IPS-15b (cell line): Measurements from ENCODE around the gene ANKRD40.
A peak's percentile ranks its signal among the peaks of the same experiment; 100 is the strongest.

ENCODE experiments used
- H3K27me3 ChIP-seq: one replicate; pipeline ENCODE4 v1.6.1; 2013; ENCODE audit warnings: low read length; ENCODE audit not compliant: control insufficient read depth, insufficient read depth
- H3K36me3 ChIP-seq: one replicate; pipeline ENCODE4 v1.6.1; 2013; ENCODE audit warnings: low read length; ENCODE audit not compliant: control insufficient read depth, insufficient read depth
- H3K4me1 ChIP-seq: one replicate; pipeline ENCODE4 v1.6.1; 2013; ENCODE audit warnings: mild to moderate bottlenecking, low read length; ENCODE audit not compliant: control insufficient read depth, insufficient read depth
- H3K4me3 ChIP-seq: one replicate; pipeline ENCODE4 v1.5.1; 2013; ENCODE audit warnings: low read depth, low read length
- H3K9ac ChIP-seq: one replicate; pipeline ENCODE4 v1.6.1; 2013; ENCODE audit warnings: low read depth, mild to moderate bottlenecking, low read length
- H3K9me3 ChIP-seq: one replicate; pipeline ENCODE4 v1.6.1; 2013; ENCODE audit warnings: mild to moderate bottlenecking, low read length; ENCODE audit not compliant: control insufficient read depth, insufficient read depth

ANKRD40 gene

DNA sequence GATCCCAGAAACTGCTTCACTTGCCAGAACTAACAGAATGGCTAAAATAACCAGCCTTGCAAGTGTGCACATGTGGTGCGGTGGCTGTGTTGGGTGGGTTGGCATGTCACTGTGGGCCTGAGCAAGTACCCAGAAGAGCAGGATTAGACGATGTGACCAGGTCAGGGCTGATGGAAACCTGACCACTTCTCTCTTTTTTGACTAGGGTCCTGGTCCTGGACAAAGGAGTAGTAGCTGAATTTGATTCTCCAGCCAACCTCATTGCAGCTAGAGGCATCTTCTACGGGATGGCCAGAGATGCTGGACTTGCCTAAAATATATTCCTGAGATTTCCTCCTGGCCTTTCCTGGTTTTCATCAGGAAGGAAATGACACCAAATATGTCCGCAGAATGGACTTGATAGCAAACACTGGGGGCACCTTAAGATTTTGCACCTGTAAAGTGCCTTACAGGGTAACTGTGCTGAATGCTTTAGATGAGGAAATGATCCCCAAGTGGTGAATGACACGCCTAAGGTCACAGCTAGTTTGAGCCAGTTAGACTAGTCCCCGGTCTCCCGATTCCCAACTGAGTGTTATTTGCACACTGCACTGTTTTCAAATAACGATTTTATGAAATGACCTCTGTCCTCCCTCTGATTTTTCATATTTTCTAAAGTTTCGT, 16.7 kb downstream of the ANKRD40 start:
- Histone ChIP-seq H3K27me3 (no peaks in the 10 kb centered on the region), H3K4me1 (peaks cover 14% of the 10 kb centered on the region), H3K4me3 (no peak overlapping the region), H3K9me3 (no peaks in the 10 kb centered on the region), H3K9ac (peak overlapping the region; percentile 29), H3K36me3 (peaks cover 8% of the 10 kb centered on the region)

DNA sequence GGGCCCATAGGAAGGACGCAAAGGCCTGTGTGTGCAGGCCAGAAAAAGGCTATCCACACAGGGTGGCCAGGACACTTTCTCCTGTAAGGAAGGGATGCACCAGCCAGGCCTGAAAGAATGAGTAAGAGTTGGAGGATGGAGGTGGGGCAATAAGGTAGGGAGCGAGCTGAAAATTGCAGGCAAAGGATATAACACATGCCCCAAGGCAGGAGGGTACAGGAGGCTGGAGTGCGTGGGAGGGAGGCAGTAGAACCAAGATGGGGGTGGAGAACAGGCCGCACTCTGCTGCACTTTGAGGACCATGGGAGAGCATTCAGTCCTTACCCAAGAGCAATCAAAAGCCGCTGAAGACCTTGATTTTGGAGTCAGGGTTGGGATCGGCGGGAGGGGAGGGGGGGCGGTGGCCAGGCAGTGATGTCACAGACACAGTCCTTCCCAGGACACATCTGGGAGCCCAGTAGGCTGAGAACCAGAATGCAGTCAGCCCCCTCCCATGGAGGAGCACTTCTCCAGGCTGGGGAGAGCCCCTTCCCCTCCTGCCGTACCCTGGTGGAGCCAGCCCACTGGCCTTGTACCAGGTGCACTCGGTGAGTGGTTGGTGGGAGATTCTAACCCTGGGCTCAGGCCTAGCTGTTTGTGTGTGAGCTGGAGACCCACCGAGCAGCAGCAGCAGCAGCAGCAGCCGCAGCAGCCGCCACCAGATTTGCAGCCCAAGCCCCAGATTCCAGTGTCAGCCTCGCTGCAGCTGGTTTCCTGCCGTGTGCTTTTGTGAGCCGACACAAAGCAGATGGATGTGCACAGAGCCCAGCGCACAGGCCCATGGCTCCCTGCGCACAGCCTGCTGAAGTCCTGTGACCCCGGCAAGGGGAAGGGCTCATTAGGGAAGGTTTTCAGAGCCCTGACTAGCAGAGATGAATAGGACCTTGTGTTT, 17.5 kb downstream of the ANKRD40 start:
- H3K9me3 ChIP-seq = no peaks in the 10 kb centered on the region
- H3K4me3 ChIP-seq = no peak overlapping the region
- peak overlapping the region; percentile 29 for H3K9ac ChIP-seq

DNA sequence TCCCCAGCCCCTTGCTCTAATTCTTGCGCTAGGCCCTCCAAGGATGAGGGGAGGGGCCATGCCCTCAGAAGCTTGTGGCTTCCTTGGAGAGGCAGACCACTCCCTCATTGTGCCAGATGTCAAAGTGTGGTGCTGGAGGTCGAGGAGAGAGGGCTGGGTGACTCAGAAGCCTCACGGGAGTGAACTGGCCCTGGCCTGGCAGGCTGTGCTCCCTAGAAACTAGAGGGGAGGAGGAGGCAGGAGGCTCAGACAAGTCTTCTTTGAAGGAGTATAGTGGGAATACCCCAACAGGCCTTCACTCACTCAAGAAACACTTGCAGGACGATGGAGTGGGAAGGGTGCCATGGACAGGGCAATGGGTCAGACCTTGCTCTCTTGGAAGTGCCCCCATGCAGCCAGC, 18.5 kb downstream of the ANKRD40 start:
- H3K9me3 ChIP-seq = no peaks in the 10 kb centered on the region
- H3K4me1 ChIP-seq = peaks cover 14% of the 10 kb centered on the region
- H3K36me3 ChIP-seq = no peaks in the 10 kb centered on the region
- H3K27me3 ChIP-seq = no peaks in the 10 kb centered on the region
- no peak overlapping the region for H3K4me3 ChIP-seq
- H3K9ac ChIP-seq = no peak overlapping the region

More for the DNA sequence above, 17.5 kb downstream of the ANKRD40 start:
- Histone ChIP-seq H3K4me1 (peaks cover 14% of the 10 kb centered on the region), H3K27me3 (no peaks in the 10 kb centered on the region), H3K36me3 (peaks cover under 1% of the 10 kb centered on the region)

DNA sequence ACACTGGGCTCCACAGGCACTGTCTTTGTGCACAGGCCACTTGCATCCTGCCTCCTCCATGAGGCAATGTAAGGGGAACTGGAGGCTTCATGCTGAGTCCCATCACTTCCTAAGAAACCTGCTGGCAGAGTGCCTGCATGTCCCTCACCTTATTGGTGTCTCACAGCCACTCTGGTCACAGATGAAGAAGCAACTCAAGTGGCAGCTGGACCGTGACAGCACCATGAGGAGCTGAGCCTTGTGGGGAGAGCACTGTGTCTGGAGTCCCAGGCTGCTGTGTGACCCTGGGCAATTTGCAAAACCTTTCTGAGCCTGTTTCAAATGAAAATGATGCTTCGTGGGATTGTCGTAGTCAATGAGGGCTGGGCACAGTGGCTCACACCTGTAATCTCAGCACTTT, 19.5 kb downstream of the ANKRD40 start:
- no peaks in the 10 kb centered on the region for H3K36me3 ChIP-seq
- H3K4me3 ChIP-seq = no peak overlapping the region
- no peaks in the 10 kb centered on the region for H3K9me3 ChIP-seq
- H3K27me3 ChIP-seq = no peaks in the 10 kb centered on the region
- H3K9ac ChIP-seq = no peak overlapping the region
- H3K4me1 ChIP-seq = peaks cover 14% of the 10 kb centered on the region

DNA sequence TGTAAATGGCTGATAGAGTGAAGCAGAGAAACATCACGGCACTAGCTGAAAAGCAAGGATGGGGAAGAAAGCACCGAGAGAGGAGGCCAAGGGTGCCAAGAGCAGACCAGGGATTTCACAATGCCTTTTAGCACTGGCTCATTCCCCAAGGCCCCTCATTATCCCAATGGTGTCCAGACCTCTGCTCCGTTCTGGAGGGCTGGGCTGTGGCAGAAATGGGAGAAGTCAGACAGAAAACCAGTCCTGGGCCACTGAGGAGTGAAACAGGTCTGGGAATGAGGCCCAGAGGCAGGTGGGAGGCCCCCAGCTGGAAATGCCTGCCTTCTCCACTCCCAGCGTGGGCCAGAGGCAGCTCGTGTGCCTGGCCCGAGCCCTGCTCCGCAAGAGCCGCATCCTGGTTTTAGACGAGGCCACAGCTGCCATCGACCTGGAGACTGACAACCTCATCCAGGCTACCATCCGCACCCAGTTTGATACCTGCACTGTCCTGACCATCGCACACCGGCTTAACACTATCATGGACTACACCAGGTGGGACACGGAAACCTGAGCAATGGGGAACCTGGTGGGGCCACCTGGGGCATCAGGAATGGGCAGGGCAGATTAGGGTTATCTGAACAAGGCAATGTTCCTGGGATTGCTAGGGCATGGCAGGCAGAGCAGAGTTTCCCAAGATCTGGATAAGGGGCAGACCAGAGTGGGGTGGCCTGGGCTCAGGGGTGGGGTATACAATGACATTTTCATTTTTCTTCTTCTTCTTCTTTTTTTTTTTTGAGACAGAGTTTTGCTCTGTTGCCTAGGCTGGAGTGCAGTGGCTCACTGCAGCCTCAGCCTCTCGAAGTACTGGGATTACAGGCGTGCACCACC, 20.3 kb downstream of the ANKRD40 start:
- Histone ChIP-seq H3K9ac (no peak overlapping the region), H3K4me3 (no peak overlapping the region), H3K9me3 (no peaks in the 10 kb centered on the region), H3K27me3 (no peaks in the 10 kb centered on the region), H3K36me3 (no peaks in the 10 kb centered on the region), H3K4me1 (peaks cover 14% of the 10 kb centered on the region)

DNA sequence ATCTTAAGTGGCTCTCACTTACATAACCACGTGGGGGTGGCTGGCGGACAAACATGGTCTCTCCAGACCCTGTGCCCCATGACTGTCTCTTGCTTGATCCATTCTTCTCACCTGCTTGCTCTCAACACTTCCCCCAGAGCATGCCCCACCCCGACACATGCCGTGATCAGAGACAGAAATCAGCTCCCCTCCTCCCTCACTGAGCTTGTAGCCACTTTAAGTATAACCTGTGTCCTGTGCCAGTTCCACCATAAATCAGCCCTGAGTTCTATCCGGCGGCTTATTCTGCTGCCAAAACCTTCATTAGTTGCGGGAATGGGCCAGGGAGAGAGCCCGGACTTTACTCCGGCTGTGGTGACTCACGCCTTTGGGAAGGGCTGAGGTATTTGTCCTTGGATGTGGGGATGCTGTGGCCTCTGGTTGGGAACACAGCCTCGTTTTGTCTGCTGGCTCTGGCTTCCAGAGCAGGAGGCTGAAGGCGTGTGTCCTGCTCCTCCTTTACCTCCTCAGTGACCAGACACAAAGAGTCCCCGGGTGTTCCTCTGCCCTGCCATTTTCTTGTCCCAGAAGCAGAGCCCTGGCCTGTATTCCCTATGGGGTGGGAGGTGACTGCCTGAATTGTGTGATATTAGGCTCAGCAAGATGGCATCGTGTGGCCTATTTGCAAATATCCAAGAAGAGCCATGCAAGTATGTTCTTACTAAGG, 21.1 kb downstream of the ANKRD40 start:
- Histone ChIP-seq H3K9me3 (no peaks in the 10 kb centered on the region), H3K9ac (peak overlapping the region; percentile 32), H3K36me3 (no peaks in the 10 kb centered on the region), H3K4me3 (no peak overlapping the region), H3K4me1 (peaks cover 14% of the 10 kb centered on the region), H3K27me3 (no peaks in the 10 kb centered on the region)

DNA sequence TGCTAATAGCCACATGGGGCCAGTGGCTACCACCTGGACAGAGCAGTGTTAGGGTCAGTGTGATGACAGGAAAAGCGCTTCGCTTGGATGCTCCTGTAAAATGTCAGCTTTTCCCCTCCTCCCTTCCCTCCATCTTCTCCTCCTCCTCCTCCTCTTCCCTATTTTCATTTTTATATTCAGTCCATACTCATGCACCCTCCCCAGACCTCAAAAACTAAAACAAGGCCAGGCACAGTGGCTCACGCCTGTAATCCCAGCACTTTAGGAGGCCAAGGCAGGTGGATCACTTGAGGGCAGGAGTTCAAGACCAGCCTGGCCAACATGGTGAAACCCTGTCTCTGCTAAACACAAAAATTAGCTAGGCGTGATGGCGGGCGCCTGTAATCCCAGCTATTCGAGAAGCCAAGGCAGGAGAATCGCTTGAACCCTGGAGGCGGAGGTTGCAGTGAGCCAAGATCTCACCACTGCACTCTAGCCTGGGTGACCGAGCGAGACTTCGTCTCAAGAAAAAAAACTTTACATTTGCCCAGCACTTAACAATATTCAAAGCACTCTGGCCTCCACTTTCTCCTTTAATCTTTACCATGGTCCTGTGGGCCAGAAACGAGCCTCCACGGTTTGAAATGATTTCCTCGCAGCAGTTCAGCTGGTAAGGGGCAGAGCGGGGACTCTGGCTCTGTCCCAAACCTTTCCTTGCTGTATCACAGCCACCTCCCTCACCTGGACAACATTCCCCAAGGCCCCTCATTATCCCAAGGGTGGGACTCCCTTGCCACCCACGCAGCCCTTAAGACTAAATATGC, 21.8 kb downstream of the ANKRD40 start:
- Histone ChIP-seq H3K9ac (no peak overlapping the region), H3K36me3 (no peaks in the 10 kb centered on the region), H3K4me1 (peaks cover 12% of the 10 kb centered on the region), H3K9me3 (no peaks in the 10 kb centered on the region), H3K27me3 (no peaks in the 10 kb centered on the region), H3K4me3 (no peak overlapping the region)

DNA sequence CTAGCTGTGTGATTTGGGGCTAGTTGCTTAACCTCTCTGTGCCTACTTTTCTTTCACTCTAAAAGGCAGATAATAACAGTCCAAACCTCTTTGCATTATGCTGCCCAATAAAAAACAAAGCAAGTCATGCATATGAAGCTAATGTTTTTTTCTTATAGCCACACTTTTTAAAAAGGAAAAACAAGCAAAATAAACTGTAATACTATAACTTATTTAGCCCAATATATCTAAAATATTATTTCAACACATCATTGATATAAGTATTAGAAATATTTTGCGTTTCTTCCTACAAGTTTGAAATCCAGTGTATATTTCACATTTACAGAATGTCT, 22.4 kb downstream of the ANKRD40 start:
- Histone ChIP-seq H3K9ac (no peak overlapping the region), H3K9me3 (no peaks in the 10 kb centered on the region), H3K27me3 (no peaks in the 10 kb centered on the region), H3K4me1 (peaks cover 9% of the 10 kb centered on the region), H3K36me3 (no peaks in the 10 kb centered on the region), H3K4me3 (no peak overlapping the region)

DNA sequence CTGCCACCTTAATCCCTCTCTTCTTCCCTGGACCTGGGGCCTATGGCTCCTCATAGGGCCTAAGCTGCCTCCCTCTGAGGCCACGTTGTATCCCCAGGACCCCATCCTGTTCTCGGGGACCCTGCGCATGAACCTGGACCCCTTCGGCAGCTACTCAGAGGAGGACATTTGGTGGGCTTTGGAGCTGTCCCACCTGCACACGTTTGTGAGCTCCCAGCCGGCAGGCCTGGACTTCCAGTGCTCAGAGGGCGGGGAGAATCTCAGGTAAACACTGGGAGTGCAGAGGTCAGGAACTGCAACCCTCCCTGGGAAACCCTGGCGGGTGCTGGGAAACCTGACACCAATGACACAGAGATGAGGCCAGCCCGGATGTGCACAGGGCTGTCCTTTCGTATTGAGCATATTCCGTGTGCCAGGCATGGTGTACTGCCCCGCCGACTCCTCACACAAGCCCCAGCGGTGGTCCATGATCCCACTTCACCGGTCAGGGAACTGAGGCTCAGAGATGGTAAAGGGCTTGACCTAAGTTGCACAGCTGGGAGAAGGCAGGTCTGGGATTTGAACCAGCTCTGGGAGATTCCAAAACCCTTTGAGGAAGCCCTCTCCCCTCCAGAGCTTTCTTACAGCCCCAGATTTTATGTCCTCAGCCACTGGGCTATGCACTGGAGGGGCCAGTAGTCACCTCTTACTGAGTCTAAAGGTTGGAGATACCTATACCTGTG, 22.9 kb downstream of the ANKRD40 start:
- H3K36me3 ChIP-seq = no peaks in the 10 kb centered on the region
- no peak overlapping the region for H3K4me3 ChIP-seq
- H3K9me3 ChIP-seq = no peaks in the 10 kb centered on the region
- H3K27me3 ChIP-seq = no peaks in the 10 kb centered on the region
- no peak overlapping the region for H3K9ac ChIP-seq
- peaks cover 6% of the 10 kb centered on the region for H3K4me1 ChIP-seq

DNA sequence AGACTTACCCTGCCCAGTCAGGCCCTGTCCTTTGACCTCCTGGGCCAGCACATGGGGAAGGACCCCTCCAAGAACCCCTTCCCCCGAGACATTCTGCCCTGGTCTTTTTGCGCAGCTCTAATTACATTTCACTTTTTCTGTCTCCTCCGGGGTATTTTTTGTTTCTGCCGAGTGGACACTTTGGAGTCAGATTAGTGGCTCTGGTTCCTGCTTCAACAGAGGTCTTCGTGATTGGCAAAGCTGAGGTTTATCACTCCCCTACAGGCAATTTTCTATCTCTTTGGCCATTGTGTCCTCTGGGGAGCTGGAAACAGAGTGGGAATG, 23.5 kb downstream of the ANKRD40 start:
- Histone ChIP-seq H3K9me3 (no peaks in the 10 kb centered on the region), H3K36me3 (no peaks in the 10 kb centered on the region), H3K27me3 (no peaks in the 10 kb centered on the region), H3K9ac (no peak overlapping the region), H3K4me1 (peaks cover 4% of the 10 kb centered on the region), H3K4me3 (no peak overlapping the region)
